ENCODE results near the gene RASGRP3. TPM values are rescaled to one million over a fixed set of nuclear protein-coding genes. Genes with fewer than 3 reads are reported as not detected.

The RASGRP3 gene
- total and polyA plus RNA-seq, 2 of the 13 experiments (the other 11 are each of a cell fraction or from before 2014, with no cell fraction given), result 0.01 TPM; not detected in 1

DNA sequence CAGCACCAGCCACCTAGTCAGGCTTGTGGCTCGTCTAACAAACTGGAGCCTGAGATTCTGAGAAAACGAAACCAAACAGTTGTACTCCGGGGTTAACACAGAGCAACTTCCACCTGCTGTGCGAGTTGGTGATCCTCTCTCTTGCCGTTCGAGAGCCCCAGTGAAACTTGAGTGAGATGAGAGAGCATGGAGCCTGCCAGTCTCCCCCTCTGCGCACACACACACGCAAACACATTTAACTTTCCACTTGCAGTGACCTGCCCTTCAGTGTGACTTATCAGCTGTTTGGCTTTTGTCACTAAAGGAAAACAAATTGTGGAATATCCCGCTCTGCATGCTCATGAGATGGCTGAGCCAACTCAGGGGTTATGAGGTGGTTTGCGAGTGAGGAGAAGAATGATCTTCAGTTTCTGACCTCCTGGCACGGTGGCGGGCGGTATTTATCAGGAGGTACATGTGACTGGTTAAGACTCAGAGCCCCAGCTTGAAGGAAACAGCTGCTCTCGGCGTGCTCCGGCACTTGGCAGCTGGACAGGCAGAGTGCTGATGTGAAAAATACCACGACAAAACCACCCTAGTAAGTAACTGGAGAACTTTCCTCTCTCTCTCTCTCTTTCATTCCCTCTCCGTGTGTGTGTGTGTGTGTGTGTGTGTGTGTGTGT is at the start of gene RASGRP3 (continued):
- TF ChIP-seq ZBTB44 (CRISPR knock-in tag; IDR thresholded peaks at IDR 0.05) (no peak), TOPORS (CRISPR knock-in tag; IDR thresholded peaks at IDR 0.05) (no peak), ZNF607 (CRISPR knock-in tag; IDR thresholded peaks at IDR 0.05; ENCODE audit: borderline replicate concordance) (0 out of 2 replicates have a peak, but pooled peaks have one; percentile 60), NBN (conservative IDR thresholded peaks at IDR 0.05) (no peak), ZIK1 (CRISPR knock-in tag; IDR thresholded peaks at IDR 0.05; ENCODE audit: borderline replicate concordance, low read depth) (0 out of 2 replicates have a peak, but pooled peaks have one; percentile 40), MXD3 (CRISPR knock-in tag; IDR thresholded peaks at IDR 0.05) (no peak), SRSF9 (IDR thresholded peaks at IDR 0.05; ENCODE audit: borderline replicate concordance, insufficient read depth, low read depth, low read length, poor library complexity, severe bottlenecking) (no peak), ZNF644 (CRISPR knock-in tag; IDR thresholded peaks at IDR 0.05; ENCODE audit: low read depth) (no peak), RCOR2 (CRISPR knock-in tag; IDR thresholded peaks at IDR 0.05) (no peak), POLR2A (IDR thresholded peaks at IDR 0.05; ENCODE audit: insufficient read depth in 1 of 2, low read depth in 2 of 2, low read length in 2 of 2) (no peak), UBTF (CRISPR knock-in tag; IDR thresholded peaks at IDR 0.05) (peak; percentile 32; the same call in 1 of the 2 replicates), ZNF354B (CRISPR knock-in tag; IDR thresholded peaks at IDR 0.05) (no peak), CCDC6 (CRISPR knock-in tag; IDR thresholded peaks at IDR 0.05) (no peak), NFIB (CRISPR knock-in tag; IDR thresholded peaks at IDR 0.05; ENCODE audit: borderline replicate concordance) (no peak), EHMT2 (IDR thresholded peaks at IDR 0.05; ENCODE audit: borderline replicate concordance, low read depth, low read length) (no peak)
- TF ChIP-seq, protein P1, sequence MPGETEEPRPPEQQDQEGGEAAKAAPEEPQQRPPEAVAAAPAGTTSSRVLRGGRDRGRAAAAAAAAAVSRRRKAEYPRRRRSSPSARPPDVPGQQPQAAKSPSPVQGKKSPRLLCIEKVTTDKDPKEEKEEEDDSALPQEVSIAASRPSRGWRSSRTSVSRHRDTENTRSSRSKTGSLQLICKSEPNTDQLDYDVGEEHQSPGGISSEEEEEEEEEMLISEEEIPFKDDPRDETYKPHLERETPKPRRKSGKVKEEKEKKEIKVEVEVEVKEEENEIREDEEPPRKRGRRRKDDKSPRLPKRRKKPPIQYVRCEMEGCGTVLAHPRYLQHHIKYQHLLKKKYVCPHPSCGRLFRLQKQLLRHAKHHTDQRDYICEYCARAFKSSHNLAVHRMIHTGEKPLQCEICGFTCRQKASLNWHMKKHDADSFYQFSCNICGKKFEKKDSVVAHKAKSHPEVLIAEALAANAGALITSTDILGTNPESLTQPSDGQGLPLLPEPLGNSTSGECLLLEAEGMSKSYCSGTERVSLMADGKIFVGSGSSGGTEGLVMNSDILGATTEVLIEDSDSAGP (CRISPR knock-in tag; IDR thresholded peaks at IDR 0.05; ENCODE audit: borderline replicate concordance), result peak; percentile 52; the same call in 1 of the 2 replicates
- TF ChIP-seq, protein P2, sequence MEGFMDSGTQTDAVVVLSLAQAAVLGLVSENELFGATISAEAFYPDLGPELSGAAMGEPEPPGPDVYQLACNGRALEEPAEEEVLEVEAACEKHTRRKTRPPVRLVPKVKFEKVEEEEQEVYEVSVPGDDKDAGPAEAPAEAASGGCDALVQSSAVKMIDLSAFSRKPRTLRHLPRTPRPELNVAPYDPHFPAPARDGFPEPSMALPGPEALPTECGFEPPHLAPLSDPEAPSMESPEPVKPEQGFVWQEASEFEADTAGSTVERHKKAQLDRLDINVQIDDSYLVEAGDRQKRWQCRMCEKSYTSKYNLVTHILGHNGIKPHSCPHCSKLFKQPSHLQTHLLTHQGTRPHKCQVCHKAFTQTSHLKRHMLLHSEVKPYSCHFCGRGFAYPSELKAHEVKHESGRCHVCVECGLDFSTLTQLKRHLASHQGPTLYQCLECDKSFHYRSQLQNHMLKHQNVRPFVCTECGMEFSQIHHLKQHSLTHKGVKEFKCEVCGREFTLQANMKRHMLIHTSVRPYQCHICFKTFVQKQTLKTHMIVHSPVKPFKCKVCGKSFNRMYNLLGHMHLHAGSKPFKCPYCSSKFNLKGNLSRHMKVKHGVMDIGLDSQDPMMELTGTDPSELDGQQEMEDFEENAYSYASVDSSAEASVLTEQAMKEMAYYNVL (CRISPR knock-in tag; IDR thresholded peaks at IDR 0.05; ENCODE audit: borderline replicate concordance), result peak; percentile 62; the same call in 1 of the 2 replicates
- TF ChIP-seq, protein P3, sequence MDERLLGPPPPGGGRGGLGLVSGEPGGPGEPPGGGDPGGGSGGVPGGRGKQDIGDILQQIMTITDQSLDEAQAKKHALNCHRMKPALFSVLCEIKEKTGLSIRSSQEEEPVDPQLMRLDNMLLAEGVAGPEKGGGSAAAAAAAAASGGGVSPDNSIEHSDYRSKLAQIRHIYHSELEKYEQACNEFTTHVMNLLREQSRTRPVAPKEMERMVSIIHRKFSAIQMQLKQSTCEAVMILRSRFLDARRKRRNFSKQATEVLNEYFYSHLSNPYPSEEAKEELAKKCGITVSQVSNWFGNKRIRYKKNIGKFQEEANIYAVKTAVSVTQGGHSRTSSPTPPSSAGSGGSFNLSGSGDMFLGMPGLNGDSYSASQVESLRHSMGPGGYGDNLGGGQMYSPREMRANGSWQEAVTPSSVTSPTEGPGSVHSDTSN (CRISPR knock-in tag; IDR thresholded peaks at IDR 0.05), result no peak
